ENCODE data around the gene APBA1.

APBA1 gene

GRCh38 chr9:69485466-69485865, 186.7 kb downstream of the APBA1 start:
- H3K36me3 ChIP-seq (ENCODE audit: insufficient read depth, low read length), result no peaks in the 10 kb centered on the region
- no peak overlapping the region for H3K4me2 ChIP-seq (ENCODE audit: insufficient read depth, low read length)
- no peak overlapping the region for H3K27ac ChIP-seq (ENCODE audit: low read length)
- no peak overlapping the region for H3K4me3 ChIP-seq (ENCODE audit: low read depth in 1 of 2, low read length in 2 of 2)
- DNase-seq (no peak), ATAC-seq (ENCODE audit: insufficient read depth, low read depth) (no peak)
- no peaks in the 10 kb centered on the region for H3K79me2 ChIP-seq (ENCODE audit: insufficient read depth, low read length)
- no peaks in the 10 kb centered on the region for H3K27me3 ChIP-seq (ENCODE audit: insufficient read depth, low read length, poor library complexity)
- no peaks in the 10 kb centered on the region for H4K20me1 ChIP-seq (ENCODE audit: insufficient read depth, low read length)
- no peak overlapping the region for H2AFZ ChIP-seq (ENCODE audit: low read depth, low read length)
- no peak for TF ChIP-seq CTCF (IDR thresholded peaks at IDR 0.05; ENCODE audit: borderline replicate concordance, extremely low read depth, low read length, poor library complexity, severe bottlenecking)
- TF ChIP-seq EZH2 (IDR thresholded peaks at IDR 0.05; ENCODE audit: borderline replicate concordance, low read depth, low read length, severe bottlenecking), result no peak
- no peaks in the 10 kb centered on the region for H3K9me3 ChIP-seq (ENCODE audit: insufficient read depth, low read length, severe bottlenecking)
- no peaks in the 10 kb centered on the region for H3K4me1 ChIP-seq (ENCODE audit: insufficient read depth, low read length)
- no peak overlapping the region for H3K9ac ChIP-seq (ENCODE audit: low read depth, low read length)

- Histone ChIP-seq H3K4me3 (ENCODE audit: low read depth in 1 of 2, low read length in 2 of 2) (no peak overlapping the region), H3K9ac (ENCODE audit: low read depth, low read length) (no peak overlapping the region), H3K9me3 (ENCODE audit: insufficient read depth, low read length, severe bottlenecking) (no peaks in the 10 kb centered on the region), H3K79me2 (ENCODE audit: insufficient read depth, low read length) (no peaks in the 10 kb centered on the region), H4K20me1 (ENCODE audit: insufficient read depth, low read length) (no peaks in the 10 kb centered on the region), H3K36me3 (ENCODE audit: insufficient read depth, low read length) (no peaks in the 10 kb centered on the region), H3K4me1 (ENCODE audit: insufficient read depth, low read length) (no peaks in the 10 kb centered on the region), H3K27me3 (ENCODE audit: insufficient read depth, low read length, poor library complexity) (no peaks in the 10 kb centered on the region), H3K27ac (ENCODE audit: low read length) (no peak overlapping the region), H2AFZ (ENCODE audit: low read depth, low read length) (no peak overlapping the region), H3K4me2 (ENCODE audit: insufficient read depth, low read length) (no peak overlapping the region)
- TF ChIP-seq EZH2 (IDR thresholded peaks at IDR 0.05; ENCODE audit: borderline replicate concordance, low read depth, low read length, severe bottlenecking) (no peak), CTCF (IDR thresholded peaks at IDR 0.05; ENCODE audit: borderline replicate concordance, extremely low read depth, low read length, poor library complexity, severe bottlenecking) (no peak)
- ATAC-seq (ENCODE audit: insufficient read depth, low read depth) (no peak), DNase-seq (no peak)
These were observed 188.2 kb downstream of the APBA1 start for GRCh38 chr9:69483886-69484422.

DNA sequence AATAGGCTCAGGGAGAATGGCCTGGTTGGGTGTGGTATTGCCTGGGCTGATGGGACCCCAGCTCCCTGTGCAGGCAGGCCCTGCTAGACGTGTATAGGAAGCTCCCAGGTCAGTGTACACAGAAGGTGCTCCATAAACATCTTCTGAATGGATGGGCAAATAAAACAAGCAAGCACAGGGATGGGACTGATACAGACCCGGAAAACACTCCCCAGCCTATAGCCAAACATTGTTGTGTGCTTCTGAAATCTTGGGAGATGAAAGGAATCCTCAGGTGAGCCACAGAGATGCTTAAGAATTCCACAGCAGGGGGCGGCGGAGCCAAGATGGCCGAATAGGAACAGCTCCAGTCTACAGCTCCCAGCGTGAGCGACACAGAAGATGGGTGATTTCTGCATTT, 195.4 kb downstream of the APBA1 start:
- Histone ChIP-seq H3K27ac (ENCODE audit: low read length) (no peak overlapping the region), H3K27me3 (ENCODE audit: insufficient read depth, low read length, poor library complexity) (no peaks in the 10 kb centered on the region), H2AFZ (ENCODE audit: low read depth, low read length) (no peak overlapping the region), H3K4me3 (ENCODE audit: low read depth in 1 of 2, low read length in 2 of 2) (no peak overlapping the region), H4K20me1 (ENCODE audit: insufficient read depth, low read length) (no peaks in the 10 kb centered on the region), H3K36me3 (ENCODE audit: insufficient read depth, low read length) (no peaks in the 10 kb centered on the region), H3K9me3 (ENCODE audit: insufficient read depth, low read length, severe bottlenecking) (no peaks in the 10 kb centered on the region), H3K4me2 (ENCODE audit: insufficient read depth, low read length) (no peak overlapping the region), H3K79me2 (ENCODE audit: insufficient read depth, low read length) (no peaks in the 10 kb centered on the region), H3K9ac (ENCODE audit: low read depth, low read length) (no peak overlapping the region), H3K4me1 (ENCODE audit: insufficient read depth, low read length) (no peaks in the 10 kb centered on the region)
- TF ChIP-seq EZH2 (IDR thresholded peaks at IDR 0.05; ENCODE audit: borderline replicate concordance, low read depth, low read length, severe bottlenecking) (no peak), CTCF (IDR thresholded peaks at IDR 0.05; ENCODE audit: borderline replicate concordance, extremely low read depth, low read length, poor library complexity, severe bottlenecking) (no peak)
- ATAC-seq (ENCODE audit: insufficient read depth, low read depth), result no peak
- no peak for DNase-seq

- H2AFZ ChIP-seq (ENCODE audit: low read depth, low read length), result no peak overlapping the region
- no peak overlapping the region for H3K9ac ChIP-seq (ENCODE audit: low read depth, low read length)
- TF ChIP-seq CTCF (IDR thresholded peaks at IDR 0.05; ENCODE audit: borderline replicate concordance, extremely low read depth, low read length, poor library complexity, severe bottlenecking) (no peak), EZH2 (IDR thresholded peaks at IDR 0.05; ENCODE audit: borderline replicate concordance, low read depth, low read length, severe bottlenecking) (no peak)
- no peaks in the 10 kb centered on the region for H3K4me1 ChIP-seq (ENCODE audit: insufficient read depth, low read length)
- no peak overlapping the region for H3K4me3 ChIP-seq (ENCODE audit: low read depth in 1 of 2, low read length in 2 of 2)
- no peaks in the 10 kb centered on the region for H4K20me1 ChIP-seq (ENCODE audit: insufficient read depth, low read length)
- ATAC-seq (ENCODE audit: insufficient read depth, low read depth), result peak; percentile 45; the same call in 2 of the 3 replicates
- H3K9me3 ChIP-seq (ENCODE audit: insufficient read depth, low read length, severe bottlenecking), result no peaks in the 10 kb centered on the region
- no peak for DNase-seq
- no peaks in the 10 kb centered on the region for H3K27me3 ChIP-seq (ENCODE audit: insufficient read depth, low read length, poor library complexity)
- no peaks in the 10 kb centered on the region for H3K79me2 ChIP-seq (ENCODE audit: insufficient read depth, low read length)
- H3K27ac ChIP-seq (ENCODE audit: low read length), result no peak overlapping the region
- no peak overlapping the region for H3K4me2 ChIP-seq (ENCODE audit: insufficient read depth, low read length)
- H3K36me3 ChIP-seq (ENCODE audit: insufficient read depth, low read length), result no peaks in the 10 kb centered on the region
These were observed 196.2 kb downstream of the APBA1 start for GRCh38 chr9:69476016-69476415.
